GM12878 (cell line): ENCODE results near the gene RNF38. TPM values are rescaled to one million over a fixed set of nuclear protein-coding genes. Genes with fewer than 3 reads are reported as not detected.
"Not testable (repeated sequence)": the region's sequence is repeated elsewhere in the genome, so short reads cannot be mapped to it uniquely, and the experiment has no call there.

Experiments
- ATAC-seq: fragments of 200-7000 bp; cut with Tn5 transposase; 3 replicates; pipeline ENCODE4 v1.9.1; 2020; ENCODE audit warnings: mild to moderate bottlenecking, moderate library complexity
- BruUV-seq: library from RNA; stranded (reverse); fragments of 400-500 nt; replicated peaks from 2 replicates; lab custom pipeline; 2021; lab: Mats Ljungman, UMichigan
- CTCF ChIA-PET: fragments of 300-600 bp; sonication (Branson Sonifier 250); formaldehyde crosslinking; extraction: SDS; loops from one replicate; lab custom pipeline; 2021; ENCODE audit warnings: inconsistent platforms; lab: Yijun Ruan, JAX
- POLR2A ChIA-PET: fragments of 350-600 bp; formaldehyde crosslinking; extraction: SDS; loops from one replicate; lab custom pipeline; 2021; ENCODE audit warnings: inconsistent platforms; lab: Charles Lee
- RAD21 ChIA-PET: fragments of 300-600 bp; sonication (Branson Sonifier 250); formaldehyde crosslinking; loops from one replicate; lab custom pipeline; 2023; ENCODE audit warnings: antibody characterized with exemption; ENCODE audit not compliant: unreplicated experiment; lab: Charles Lee
- SMC1A ChIA-PET: fragments of 300-600 bp; sonication (Branson Sonifier 250); formaldehyde crosslinking; loops from one replicate; lab custom pipeline; 2023; ENCODE audit not compliant: unreplicated experiment, uncharacterized antibody; lab: Charles Lee
- DNase-seq: peaks from one replicate; pipeline ENCODE4 v3.0.0-alpha.2; 2011; ENCODE audit warnings: low read depth, low spot score
- FAIRE-seq: peaks from 3 replicates; lab custom pipeline; 2011; peaks lifted over from hg19 to GRCh38; lab: Jason Lieb, UNC
- H2AFZ ChIP-seq: 2 replicates; pipeline ENCODE4 v1.6.0; 2011; ENCODE audit warnings: low read depth, low read length, control low read depth; ENCODE audit not compliant: control insufficient read depth
- H3K27ac ChIP-seq: 2 replicates; pipeline ENCODE4 v1.5.1; 2011; ENCODE audit warnings: control low read depth; ENCODE audit not compliant: control insufficient read depth, insufficient read depth
- H3K27me3 ChIP-seq, 2 experiments: replicated peaks in 1 of 2; 2 replicates each; pipeline versions ENCODE4 v1.6.0 to v1.6.1; 2011; ENCODE audit warnings: low read length in 1 of 2; ENCODE audit not compliant: control insufficient read depth in 2 of 2, insufficient read depth in 2 of 2
- H3K36me3 ChIP-seq, 2 experiments: 2 replicates each; pipeline ENCODE4 v1.5.1; 2011; ENCODE audit warnings: low read length in 1 of 2; ENCODE audit not compliant: control insufficient read depth in 2 of 2, insufficient read depth in 2 of 2
- H3K4me1 ChIP-seq: 2 replicates; pipeline ENCODE4 v1.6.1; 2011; ENCODE audit warnings: mild to moderate bottlenecking, low read length, moderate library complexity, mixed read lengths; ENCODE audit not compliant: control insufficient read depth, insufficient read depth
- H3K4me2 ChIP-seq: 2 replicates; pipeline ENCODE4 v1.6.0; 2011; ENCODE audit warnings: control low read depth; ENCODE audit not compliant: control insufficient read depth, insufficient read depth
- H3K4me3 ChIP-seq: fragments of 200-600 bp; sonication (generic); 2 replicates; pipeline ENCODE4 v1.5.1; 2016
- H3K79me2 ChIP-seq: 2 replicates; pipeline ENCODE4 v1.6.0; 2011; ENCODE audit warnings: low read length; ENCODE audit not compliant: control insufficient read depth, insufficient read depth
- H3K9ac ChIP-seq: 2 replicates; pipeline ENCODE4 v1.8.0; 2011; ENCODE audit warnings: low read length, control low read depth, mixed read lengths; ENCODE audit not compliant: control insufficient read depth, insufficient read depth
- H3K9me3 ChIP-seq: replicated peaks from 3 replicates; pipeline ENCODE4 v1.5.1; 2011; ENCODE audit warnings: mild to moderate bottlenecking, low read length; ENCODE audit not compliant: control insufficient read depth, insufficient read depth
- H4K20me1 ChIP-seq: 2 replicates; pipeline ENCODE4 v1.6.0; 2011; ENCODE audit not compliant: control insufficient read depth, insufficient read depth
- CREM ChIP-seq: IDR thresholded peaks from 2 replicates; pipeline ENCODE4 v1.6.1; 2014; ENCODE audit warnings: antibody characterized with exemption, low read depth
- IRF4 ChIP-seq: IDR thresholded peaks from 2 replicates; pipeline ENCODE4 v1.6.1; 2011; ENCODE audit warnings: low read depth, low read length
- JUNB ChIP-seq: IDR thresholded peaks from 2 replicates; pipeline ENCODE4 v1.6.1; 2016; ENCODE audit warnings: antibody characterized with exemption, mild to moderate bottlenecking
- MYB ChIP-seq: fragments of 150-350 bp; IDR thresholded peaks from 2 replicates; pipeline ENCODE4 v1.6.1; 2014; ENCODE audit warnings: mild to moderate bottlenecking, low read depth, low read length, borderline replicate concordance
- NFIC ChIP-seq: IDR thresholded peaks from 2 replicates; pipeline ENCODE4 v1.6.1; 2012; ENCODE audit warnings: low read depth, mild to moderate bottlenecking, inconsistent platforms, low read length, moderate library complexity
- NFXL1 ChIP-seq: fragments of 450-650 bp; IDR thresholded peaks from 2 replicates; pipeline ENCODE4 v1.6.1; 2017; ENCODE audit warnings: antibody characterized with exemption, mild to moderate bottlenecking, borderline replicate concordance
- POLR2A ChIP-seq: IDR thresholded peaks from 2 replicates; pipeline ENCODE4 v1.6.1; 2011; ENCODE audit warnings: low read depth, mild to moderate bottlenecking, low read length
- SMARCA5 ChIP-seq: fragments of 450-650 bp; IDR thresholded peaks from 2 replicates; pipeline ENCODE4 v1.6.1; 2017; ENCODE audit warnings: mild to moderate bottlenecking
- SPI1 ChIP-seq: IDR thresholded peaks from 2 replicates; pipeline ENCODE4 v1.6.1; 2011; ENCODE audit warnings: low read depth, mild to moderate bottlenecking, low read length, moderate library complexity, borderline replicate concordance; ENCODE audit not compliant: insufficient read depth
- SUZ12 ChIP-seq: fragments of 200-600 bp; sonication (generic); IDR thresholded peaks from one replicate; pipeline ENCODE4 v1.6.1; 2018; ENCODE audit warnings: antibody characterized with exemption, mild to moderate bottlenecking; ENCODE audit not compliant: unreplicated experiment
- TCF7 ChIP-seq: IDR thresholded peaks from 2 replicates; pipeline ENCODE4 v1.6.1; 2014; ENCODE audit warnings: antibody characterized with exemption, borderline replicate concordance
- ZNF384 ChIP-seq: IDR thresholded peaks from 2 replicates; pipeline ENCODE4 v1.6.1; 2012; ENCODE audit warnings: low read depth, mild to moderate bottlenecking, low read length, improper control_type of control experiment, borderline replicate concordance
- WGBS: methylation state at CpG from one replicate; pipeline ENCODE4 v1.1.6; 2016; ENCODE audit warnings: low lambda C conversion rate; ENCODE audit not compliant: insufficient replicate concordance, insufficient coverage; ENCODE audit errors: missing lambda C conversion rate; 5-methylcytosine and 5-hydroxymethylcytosine counted together
- in situ Hi-C: fragments of 300-500 bp; cut with MboI; formaldehyde crosslinking; loops from 9 replicates; pipeline ENCODE4 v1.14.3; 2018; ENCODE audit warnings: mixed read lengths
- intact Hi-C: fragments of 100-400 bp; cut with micrococcal nuclease; formaldehyde crosslinking; loops from one replicate; pipeline ENCODE4 v1.14.2; 2022; ENCODE audit not compliant: unreplicated experiment
- polyA plus RNA-seq, 11 experiments: library from polyadenylated mRNA; depleted of rRNA in 4 of 11; unstranded in 6 of 11; stranded (reverse) in 5 of 11; fragments of >200 nt; fragmentation: Nextera tagmentation in 4 of 11; fragmentation: Illumina TruSeq in 1 of 11; extraction: Ambion mirVana in 4 of 11; extraction: Trizol in 1 of 11; gene quantifications; 1 replicate in 1 of 11; 2 replicates in 10 of 11; pipeline versions ENCODE4 v1.2.1 to v1.2.3, GENCODE V29; 2011 to 2016; ENCODE audit warnings: inconsistent platforms in 2 of 11, missing spikeins in 2 of 11, low read depth in 1 of 11
- total RNA-seq, 4 experiments: library from RNA; depleted of rRNA in 3 of 4; stranded (reverse); fragments of >200 nt in 3 of 4; fragmentation: Illumina TruSeq in 1 of 4; extraction: Trizol in 1 of 4; gene quantifications; 2 replicates each; pipeline versions ENCODE4 v1.2.1 to v1.2.3, GENCODE V29; 2013 to 2021

Gene RNF38
- total and polyA plus RNA-seq, 10 of the 15 experiments (the other 5 are each of a cell fraction or from before 2014, with no cell fraction given): 5.1 to 34.7 (median 12.7) TPM

- TF ChIP-seq TCF7 (peak; percentile 56; the same call in 1 of the 2 replicates), IRF4 (peak; percentile 74; the same call in 1 of the 2 replicates), JUNB (peak; percentile 22; the same call in 1 of the 2 replicates)
Measured at GRCh38 chr9:36323926-36324325, 76.1 kb downstream of the RNF38 start (continued).

GRCh38 chr9:36322462-36322861 lies 77.6 kb downstream of the RNF38 start:
- no peak overlapping the region for H2AFZ ChIP-seq
- no peak for DNase-seq
- H3K27me3 ChIP-seq: no peaks in the 10 kb centered on the region
- H3K9ac ChIP-seq: no peak overlapping the region
- no peak overlapping the region for H3K4me3 ChIP-seq
- no peak for FAIRE-seq
- no peaks in the 10 kb centered on the region for H3K36me3 ChIP-seq
- in situ Hi-C loops (no loop called here), intact Hi-C loops (loop anchor here (10.0 kb wide), 1 partner anchor 402 kb away; no protein-coding TSS in a partner anchor)
- POLR2A ChIA-PET: no interaction called here
- H3K9me3 ChIP-seq: no peaks in the 10 kb centered on the region
- RAD21 ChIA-PET: no interaction called here
- H3K4me2 ChIP-seq: no peak overlapping the region
- SMC1A ChIA-PET: no interaction called here
- WGBS: 61% methylated on average over 3 of the region's 3 CpGs
- no peaks in the 10 kb centered on the region for H3K79me2 ChIP-seq
- TF ChIP-seq ZNF384: no peak
- no peak for TF ChIP-seq SPI1
- TF ChIP-seq SMARCA5: no peak
- no peak for TF ChIP-seq NFIC
- no peak for TF ChIP-seq CREM
- no peak for TF ChIP-seq SUZ12
- TF ChIP-seq NFXL1: no peak
- no peak for TF ChIP-seq MYB
- TF ChIP-seq POLR2A: no peak
- H4K20me1 ChIP-seq: no peaks in the 10 kb centered on the region
- CTCF ChIA-PET: no interaction called here
- H3K4me1 ChIP-seq: no peaks in the 10 kb centered on the region
- BruUV-seq: no TSS peak
- no peak for ATAC-seq
- H3K27ac ChIP-seq: no peak overlapping the region

GRCh38 chr9:36321903-36322302 lies 78.2 kb downstream of the RNF38 start:
- H3K4me2 ChIP-seq, BruUV-seq, RAD21 ChIA-PET, POLR2A ChIA-PET, DNase-seq, SMC1A ChIA-PET, H3K36me3 ChIP-seq, CTCF ChIA-PET, in situ Hi-C loops, H3K9me3 ChIP-seq, H2AFZ ChIP-seq, H3K27ac ChIP-seq, H3K4me1 ChIP-seq, H3K27me3 ChIP-seq, H3K4me3 ChIP-seq, ATAC-seq, FAIRE-seq, H4K20me1 ChIP-seq, H3K79me2 ChIP-seq, H3K9ac ChIP-seq: not testable (repeated sequence)
- intact Hi-C loops: loop anchor here (10.0 kb wide), 1 partner anchor 403 kb away; no protein-coding TSS in a partner anchor
- 60% methylated on average over 4 of the region's 4 CpGs for WGBS
